ENCODE measurements around the gene MUC13. TPM values are rescaled to one million over a fixed set of nuclear protein-coding genes. Genes with fewer than 3 reads are reported as not detected.

The MUC13 gene
- total RNA-seq, 2 experiments from 2014 or later, result not detected

DNA sequence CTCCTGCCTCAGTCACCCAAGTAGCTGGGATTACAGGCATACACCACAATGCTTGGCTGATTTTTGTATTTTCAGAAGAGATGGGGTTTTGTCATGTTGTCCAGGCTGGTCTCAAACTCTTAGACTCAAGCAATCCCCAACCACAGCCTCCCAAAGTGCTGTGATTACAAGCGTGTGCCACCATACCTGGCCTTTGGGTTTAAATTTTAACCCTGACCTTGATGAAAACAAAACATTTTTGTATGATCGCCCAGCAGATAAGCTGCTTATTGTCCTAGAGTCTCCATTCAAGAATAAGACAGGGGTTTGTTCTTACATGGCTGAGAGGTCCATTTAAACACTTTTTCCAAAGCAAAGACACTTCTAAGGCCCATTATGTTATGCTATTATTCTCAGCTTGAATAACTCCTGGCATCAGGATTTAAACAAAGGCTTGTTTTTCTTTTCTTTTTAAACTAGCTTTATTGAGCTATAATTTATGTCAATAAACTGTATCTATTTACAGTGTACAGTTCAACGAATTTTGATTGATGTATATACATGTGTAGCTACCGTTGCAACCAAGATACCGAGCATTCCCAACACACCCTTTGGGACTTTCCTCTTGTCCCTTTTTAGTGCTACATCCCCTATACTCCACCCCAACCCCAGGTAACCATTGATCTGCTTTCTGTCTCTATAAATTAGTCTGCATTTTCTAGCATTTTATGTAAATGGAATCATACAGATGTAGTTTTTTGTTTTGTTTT lies 1.4 kb upstream of the MUC13 start:
- no peak for DNase-seq (ENCODE audit: low spot score)
- no peaks in the 10 kb centered on the region for H3K9me3 ChIP-seq (ENCODE audit: low read length)
- ChIA-PET CTCF (ENCODE audit: unreplicated experiment) (no interaction called here), POLR2A (interaction anchor here (0.6 kb wide), 1 partner anchor 716 kb away, joined by 3 read pairs; no protein-coding TSS in a partner anchor)
- no peak overlapping the region for H2AFZ ChIP-seq (ENCODE audit: low read length)
- no peak for TF ChIP-seq EZH2phosphoT487 (IDR thresholded peaks at IDR 0.05; ENCODE audit: borderline replicate concordance, low read depth, low read length)
- TF ChIP-seq, protein P1, sequence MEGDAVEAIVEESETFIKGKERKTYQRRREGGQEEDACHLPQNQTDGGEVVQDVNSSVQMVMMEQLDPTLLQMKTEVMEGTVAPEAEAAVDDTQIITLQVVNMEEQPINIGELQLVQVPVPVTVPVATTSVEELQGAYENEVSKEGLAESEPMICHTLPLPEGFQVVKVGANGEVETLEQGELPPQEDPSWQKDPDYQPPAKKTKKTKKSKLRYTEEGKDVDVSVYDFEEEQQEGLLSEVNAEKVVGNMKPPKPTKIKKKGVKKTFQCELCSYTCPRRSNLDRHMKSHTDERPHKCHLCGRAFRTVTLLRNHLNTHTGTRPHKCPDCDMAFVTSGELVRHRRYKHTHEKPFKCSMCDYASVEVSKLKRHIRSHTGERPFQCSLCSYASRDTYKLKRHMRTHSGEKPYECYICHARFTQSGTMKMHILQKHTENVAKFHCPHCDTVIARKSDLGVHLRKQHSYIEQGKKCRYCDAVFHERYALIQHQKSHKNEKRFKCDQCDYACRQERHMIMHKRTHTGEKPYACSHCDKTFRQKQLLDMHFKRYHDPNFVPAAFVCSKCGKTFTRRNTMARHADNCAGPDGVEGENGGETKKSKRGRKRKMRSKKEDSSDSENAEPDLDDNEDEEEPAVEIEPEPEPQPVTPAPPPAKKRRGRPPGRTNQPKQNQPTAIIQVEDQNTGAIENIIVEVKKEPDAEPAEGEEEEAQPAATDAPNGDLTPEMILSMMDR (conservative IDR thresholded peaks at IDR 0.05; ENCODE audit: low read length), result no peak
- BruUV-seq (replicated peaks), result no TSS peak
- H3K4me3 ChIP-seq (ENCODE audit: low read depth, low read length, poor library complexity, severe bottlenecking), result no peak overlapping the region
- H3K27ac ChIP-seq (ENCODE audit: low read depth, low read length, poor library complexity, severe bottlenecking), result no peak overlapping the region
- H4K20me1 ChIP-seq (ENCODE audit: insufficient read depth, low read length), result no peaks in the 10 kb centered on the region
- no peak overlapping the region for H3K4me2 ChIP-seq (ENCODE audit: low read length)
- intact Hi-C loops (cut with micrococcal nuclease; ENCODE audit: unreplicated experiment), result no loop called here
- H3K36me3 ChIP-seq (ENCODE audit: insufficient read depth, low read length), result no peaks in the 10 kb centered on the region
- no peaks in the 10 kb centered on the region for H3K79me2 ChIP-seq (ENCODE audit: insufficient read depth, low read depth, low read length)
- H3K9me2 ChIP-seq (ENCODE audit: insufficient read depth, low read length), result no peaks in the 10 kb centered on the region
- H3K4me1 ChIP-seq (ENCODE audit: insufficient read depth, low read length, poor library complexity, severe bottlenecking), result no peaks in the 10 kb centered on the region

DNA sequence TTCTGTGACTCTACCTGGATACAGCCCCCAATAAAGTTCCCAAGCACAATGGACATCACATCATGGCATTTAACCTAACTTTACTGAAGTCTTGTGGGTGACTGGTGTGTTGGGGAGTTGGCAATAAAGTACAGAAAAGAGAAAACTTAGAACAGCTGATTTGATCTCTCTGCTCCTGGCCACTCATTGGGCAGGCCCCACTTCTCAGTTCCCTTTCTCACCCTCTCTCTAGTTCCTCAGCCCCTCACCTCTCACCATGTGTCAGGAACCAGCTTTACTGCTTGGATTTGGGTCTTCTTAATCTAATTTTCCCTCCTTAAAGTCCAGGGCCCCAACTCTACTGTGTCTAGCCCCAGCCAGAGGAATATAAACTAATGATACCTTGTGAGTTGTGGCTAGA lies 713 bp upstream of the MUC13 start:
- H3K9me3 ChIP-seq (ENCODE audit: low read length), result no peaks in the 10 kb centered on the region
- no peaks in the 10 kb centered on the region for H3K9me2 ChIP-seq (ENCODE audit: insufficient read depth, low read length)
- H3K79me2 ChIP-seq (ENCODE audit: insufficient read depth, low read depth, low read length), result no peaks in the 10 kb centered on the region
- H3K4me1 ChIP-seq (ENCODE audit: insufficient read depth, low read length, poor library complexity, severe bottlenecking), result no peaks in the 10 kb centered on the region
- no TSS peak for BruUV-seq (replicated peaks)
- no peak for DNase-seq (ENCODE audit: low spot score)
- CTCF ChIA-PET (ENCODE audit: unreplicated experiment), result no interaction called here
- H3K4me2 ChIP-seq (ENCODE audit: low read length), result no peak overlapping the region
- POLR2A ChIA-PET, result interaction anchor here (0.7 kb wide), 1 partner anchor 155 kb away, joined by 4 read pairs; no protein-coding TSS in a partner anchor
- no peak for TF ChIP-seq EZH2phosphoT487 (IDR thresholded peaks at IDR 0.05; ENCODE audit: borderline replicate concordance, low read depth, low read length)
- no peak overlapping the region for H3K4me3 ChIP-seq (ENCODE audit: low read depth, low read length, poor library complexity, severe bottlenecking)
- intact Hi-C loops (cut with micrococcal nuclease; ENCODE audit: unreplicated experiment), result no loop called here
- no peaks in the 10 kb centered on the region for H3K36me3 ChIP-seq (ENCODE audit: insufficient read depth, low read length)
- H2AFZ ChIP-seq (ENCODE audit: low read length), result no peak overlapping the region
- no peaks in the 10 kb centered on the region for H4K20me1 ChIP-seq (ENCODE audit: insufficient read depth, low read length)
- H3K27ac ChIP-seq (ENCODE audit: low read depth, low read length, poor library complexity, severe bottlenecking), result no peak overlapping the region

DNA sequence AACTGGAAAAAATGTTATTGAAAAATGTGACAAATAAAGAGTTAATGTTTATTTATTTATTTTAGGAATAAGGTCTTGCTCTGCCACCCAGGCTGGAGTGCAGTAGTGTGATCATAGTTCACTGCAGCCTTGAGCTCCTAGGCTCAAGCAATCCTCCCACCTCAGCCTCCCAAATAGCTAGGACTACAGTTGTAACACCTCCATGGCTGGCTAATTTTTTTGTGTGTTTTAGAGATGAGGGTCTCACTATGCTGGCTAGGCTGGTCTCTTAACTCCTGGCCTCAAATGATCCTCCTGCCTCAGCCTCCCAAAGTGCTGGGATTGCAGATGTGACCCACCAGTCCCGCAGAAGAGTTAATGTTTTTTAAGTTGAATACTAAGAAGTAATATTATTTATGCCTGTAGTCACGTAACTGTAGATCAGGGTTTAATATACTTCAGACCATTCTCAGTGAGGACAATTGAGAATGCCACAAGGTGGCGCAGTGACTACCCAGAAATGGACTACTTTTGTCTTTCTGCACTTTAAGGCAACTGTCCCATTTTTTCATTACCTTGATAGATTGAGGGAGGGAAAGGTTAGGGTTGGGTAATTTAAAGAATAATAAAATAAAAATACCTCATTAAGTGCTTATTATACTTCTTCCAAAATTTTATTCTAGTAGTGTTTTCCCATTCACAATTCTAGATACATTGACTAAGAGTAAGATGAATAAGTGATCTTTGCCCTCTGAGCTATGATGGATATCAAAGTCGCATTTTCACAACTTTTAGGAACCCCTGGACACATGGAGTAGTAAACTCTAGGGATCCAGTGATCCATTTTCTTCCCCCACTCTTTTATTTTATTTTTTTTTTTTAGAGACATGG lies 6.0 kb downstream of the MUC13 start:
- peak; percentile 60 for DNase-seq (ENCODE audit: low spot score)
- no peaks in the 10 kb centered on the region for H3K9me3 ChIP-seq (ENCODE audit: low read length)
- POLR2A ChIA-PET, result interaction anchor here (1.4 kb wide), 1 partner anchor 526 kb away, joined by 6 read pairs; no protein-coding TSS in a partner anchor
- CTCF ChIA-PET (ENCODE audit: unreplicated experiment), result no interaction called here
- no peaks in the 10 kb centered on the region for H3K79me2 ChIP-seq (ENCODE audit: insufficient read depth, low read depth, low read length)
- H3K4me3 ChIP-seq (ENCODE audit: low read depth, low read length, poor library complexity, severe bottlenecking), result no peak overlapping the region
- H2AFZ ChIP-seq (ENCODE audit: low read length), result no peak overlapping the region
- no TSS peak for BruUV-seq (replicated peaks)
- intact Hi-C loops (cut with micrococcal nuclease; ENCODE audit: unreplicated experiment), result loop anchor here (1.0 to 5.0 kb wide), 4 partner anchors 234 to 659 kb away; no protein-coding TSS in a partner anchor
- H3K27ac ChIP-seq (ENCODE audit: low read depth, low read length, poor library complexity, severe bottlenecking), result no peak overlapping the region
- TF ChIP-seq, protein P1 (conservative IDR thresholded peaks at IDR 0.05; ENCODE audit: low read length), result peak; percentile 90
- TF ChIP-seq EZH2phosphoT487 (IDR thresholded peaks at IDR 0.05; ENCODE audit: borderline replicate concordance, low read depth, low read length), result no peak
- H4K20me1 ChIP-seq (ENCODE audit: insufficient read depth, low read length), result no peaks in the 10 kb centered on the region
- no peak overlapping the region for H3K4me2 ChIP-seq (ENCODE audit: low read length)
- H3K4me1 ChIP-seq (ENCODE audit: insufficient read depth, low read length, poor library complexity, severe bottlenecking), result no peaks in the 10 kb centered on the region
- H3K36me3 ChIP-seq (ENCODE audit: insufficient read depth, low read length), result no peaks in the 10 kb centered on the region
- H3K9me2 ChIP-seq (ENCODE audit: insufficient read depth, low read length), result no peaks in the 10 kb centered on the region
